Fibroblast of lung (primary cell): ENCODE results near the gene GRPEL2.

Experiments
- CTCF ChIP-seq, 2 donors: IDR thresholded peaks in 1 of 2; conservative IDR thresholded peaks in 1 of 2; 1 replicate in 1 of 2; 2 replicates in 1 of 2; pipeline ENCODE4 v1.5.1; 2011 to 2012; ENCODE audit warnings: low read length in 2 of 2, control low read depth in 1 of 2, inconsistent platforms in 1 of 2, low read depth in 1 of 2, mild to moderate bottlenecking in 1 of 2
- EZH2 ChIP-seq: IDR thresholded peaks from 2 replicates; pipeline ENCODE4 v1.5.1; 2012; ENCODE audit warnings: low read length, control low read depth, mild to moderate bottlenecking; ENCODE audit errors: missing control alignments

GRCh38 chr5:149301049-149301743 is 44.1 kb upstream of the GRPEL2 start:
- no peak for TF ChIP-seq CTCF (conservative IDR thresholded peaks at IDR 0.05 in 1 of 2, IDR thresholded peaks at IDR 0.05 in 1 of 2; ENCODE audit: low read depth in 1 of 2, low read length in 2 of 2)
- no peak for TF ChIP-seq EZH2
